GM21723 (cell line): ENCODE results near the gene CTSZ.

ENCODE experiments used
- ATAC-seq: cut with Tn5 transposase; IDR thresholded peaks from one replicate; pipeline ENCODE4 v1.9.1; 2021; ENCODE audit warnings: mild to moderate bottlenecking, moderate library complexity; ENCODE audit not compliant: unreplicated experiment

CTSZ gene

GRCh38 chr20:59032023-59032712, 25.1 kb upstream of the CTSZ start, which contains the start of gene ATP5F1E:
ATP5F1E (minus strand) TSS chr20:59032335; CDS start chr20:59032251, 84 bp downstream.
- ATAC-seq, result peak; percentile 92

- ATAC-seq, result no peak
These were observed 24.5 kb upstream of the CTSZ start for GRCh38 chr20:59031564-59032022.

- no peak for ATAC-seq
These were observed 24.0 kb upstream of the CTSZ start for GRCh38 chr20:59030911-59031563.

- no peak for ATAC-seq
These were observed 21.8 kb upstream of the CTSZ start for GRCh38 chr20:59028812-59029211.

GRCh38 chr20:59027741-59028320, 20.8 kb upstream of the CTSZ start:
- ATAC-seq, result no peak

- no peak for ATAC-seq
These were observed 20.1 kb upstream of the CTSZ start for GRCh38 chr20:59026904-59027740.

- no peak for ATAC-seq
These were observed 18.5 kb upstream of the CTSZ start for GRCh38 chr20:59025511-59025910.

- ATAC-seq, result no peak
These were observed 18.0 kb upstream of the CTSZ start for GRCh38 chr20:59025086-59025485.

- no peak for ATAC-seq
These were observed 17.1 kb upstream of the CTSZ start for GRCh38 chr20:59024111-59024530.

- ATAC-seq, result no peak
These were observed 16.6 kb upstream of the CTSZ start for GRCh38 chr20:59023616-59024015.

GRCh38 chr20:59022754-59023153, 15.7 kb upstream of the CTSZ start:
- no peak for ATAC-seq

GRCh38 chr20:59020938-59021551, 14.0 kb upstream of the CTSZ start:
- no peak for ATAC-seq

- ATAC-seq, result no peak
These were observed 12.2 kb upstream of the CTSZ start, which contains the start of gene TUBB1 for GRCh38 chr20:59019217-59019616. TUBB1 (plus strand) TSS chr20:59019429; CDS start chr20:59019523, 94 bp downstream.

- ATAC-seq, result no peak
These were observed 11.8 kb upstream of the CTSZ start for GRCh38 chr20:59018817-59019216.

- ATAC-seq, result no peak
These were observed 10.6 kb upstream of the CTSZ start for GRCh38 chr20:59017493-59018231.

GRCh38 chr20:59016795-59017492, 9.9 kb upstream of the CTSZ start:
- ATAC-seq, result no peak

- ATAC-seq, result no peak
These were observed 9.0 kb upstream of the CTSZ start for GRCh38 chr20:59015812-59016711.

- ATAC-seq, result no peak
These were observed 8.4 kb upstream of the CTSZ start for GRCh38 chr20:59015411-59015810.
